NCI-H2196 treated with DMSO at 0.1 percent for 48 hours (cell line): ENCODE data around the gene CABP2.
"Not testable (repeated sequence)": the region's sequence is repeated elsewhere in the genome, so short reads cannot be mapped to it uniquely, and the experiment has no call there.

Experiments
- DNase-seq: peaks from one replicate; lab custom pipeline; 2025; ENCODE audit not compliant: unreplicated experiment; lab: John Stamatoyannopoulos, UW

Gene CABP2

DNA sequence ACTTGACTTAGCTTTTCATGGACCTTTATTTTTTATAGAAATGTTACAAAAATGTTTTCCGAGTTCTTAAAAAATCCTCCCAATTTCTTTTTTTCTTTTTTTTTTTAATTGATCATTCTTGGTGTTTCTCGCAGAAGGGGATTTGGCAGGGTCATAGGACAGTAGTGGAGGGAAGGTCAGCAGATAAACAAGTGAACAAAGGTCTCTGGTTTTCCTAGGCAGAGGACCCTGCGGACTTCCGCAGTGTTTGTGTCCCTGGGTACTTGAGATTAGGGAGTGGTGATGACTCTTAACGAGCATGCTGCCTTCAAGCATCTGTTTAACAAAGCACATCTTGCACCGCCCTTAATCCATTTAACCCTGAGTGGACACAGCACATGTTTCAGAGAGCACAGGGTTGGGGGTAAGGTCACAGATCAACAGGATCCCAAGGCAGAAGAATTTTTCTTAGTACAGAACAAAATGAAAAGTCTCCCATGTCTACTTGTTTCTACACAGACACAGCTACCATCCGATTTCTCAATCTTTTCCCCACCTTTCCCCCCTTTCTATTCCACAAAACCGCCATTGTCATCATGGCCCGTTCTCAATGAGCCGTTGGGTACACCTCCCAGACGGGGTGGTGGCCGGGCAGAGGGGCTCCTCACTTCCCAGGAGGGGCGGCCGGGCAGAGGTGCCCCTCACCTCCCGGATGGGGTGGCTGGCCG is 45.7 kb downstream of the CABP2 start:
- not testable (repeated sequence) for DNase-seq

DNA sequence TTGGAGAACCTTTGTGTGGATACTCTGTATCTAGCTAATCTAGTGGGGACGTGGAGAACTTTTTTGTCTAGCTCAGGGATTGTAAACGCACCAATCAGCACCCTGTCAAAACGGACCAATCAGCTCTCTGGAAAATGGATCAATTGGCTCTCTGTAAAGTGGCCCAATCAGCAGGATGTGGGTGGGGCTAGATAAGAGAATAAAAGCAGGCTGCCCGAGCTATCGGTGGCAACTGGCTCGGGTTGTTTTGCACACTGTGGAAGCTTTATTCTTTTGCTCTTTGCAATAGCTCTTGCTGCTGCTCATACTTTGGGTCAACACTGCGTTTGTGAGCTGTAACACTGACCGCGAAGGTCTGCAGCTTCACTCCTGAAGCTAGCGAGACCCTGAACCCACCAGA is 46.6 kb downstream of the CABP2 start:
- DNase-seq = not testable (repeated sequence)

DNA sequence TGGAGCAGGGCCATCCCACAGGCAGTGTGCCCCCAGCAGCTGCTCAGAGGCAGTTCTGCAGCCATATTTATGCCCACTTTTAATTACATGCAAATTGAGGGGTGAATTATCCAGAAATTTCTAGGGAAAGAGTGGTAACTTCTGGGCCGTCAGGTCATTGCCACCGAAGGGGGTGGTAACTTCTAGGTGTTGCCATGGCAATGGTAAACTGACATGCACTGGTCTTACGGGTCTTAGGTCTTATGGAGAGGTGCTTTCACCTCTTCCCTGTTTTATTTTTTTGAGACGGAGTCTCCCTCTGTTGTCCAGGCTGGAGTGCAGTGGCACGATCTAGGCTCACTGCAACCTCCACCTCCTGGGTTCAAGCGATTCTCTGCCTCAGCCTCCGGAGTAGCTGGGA is 50.4 kb downstream of the CABP2 start:
- no peak for DNase-seq

DNA sequence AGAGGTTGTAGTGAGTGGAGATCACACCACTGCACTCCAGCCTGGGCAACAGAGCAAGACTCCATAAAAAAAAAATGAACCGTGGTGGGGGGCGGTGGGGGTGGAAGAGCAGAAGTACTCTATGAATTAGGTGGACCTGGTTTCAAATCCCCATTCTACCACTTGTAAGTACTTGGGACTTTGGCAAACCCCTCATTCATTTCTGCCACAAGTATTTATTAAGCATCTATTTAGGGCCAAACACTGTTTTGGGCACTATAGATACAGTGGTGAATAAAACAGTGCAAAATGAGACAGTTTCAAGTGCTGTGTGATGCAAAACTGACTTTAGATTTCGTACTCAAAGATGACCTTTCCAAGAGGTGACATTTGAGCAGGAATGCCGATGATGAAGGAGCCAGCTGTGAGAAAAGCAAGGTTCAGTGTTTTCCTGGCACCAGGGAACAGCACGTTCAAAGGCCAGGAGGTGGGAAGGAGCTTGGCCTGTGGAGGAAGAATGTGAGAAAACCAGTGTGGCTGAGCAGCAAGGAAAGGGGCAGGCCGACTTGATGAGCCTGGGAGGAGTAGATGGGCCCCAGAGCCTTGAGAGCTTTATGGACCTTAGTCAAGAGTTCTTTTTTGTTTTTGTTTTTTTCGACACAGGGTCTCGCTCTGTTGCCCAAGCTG is 52.8 kb downstream of the CABP2 start:
- no peak for DNase-seq

DNA sequence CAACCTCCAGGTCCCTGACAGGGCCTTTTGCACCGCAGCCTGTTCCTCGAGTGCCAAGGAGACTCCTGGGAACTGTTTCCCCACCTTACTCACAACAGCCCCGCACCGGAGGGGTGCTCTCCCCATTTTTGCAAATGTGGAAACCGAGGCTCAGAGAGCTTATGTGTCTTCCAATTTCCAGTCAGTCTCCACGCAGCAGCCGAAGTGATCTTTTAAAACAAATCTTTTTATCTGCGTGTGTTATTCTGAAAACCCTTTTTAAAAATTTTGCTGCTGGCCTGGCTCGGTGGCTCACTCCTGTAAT is 53.8 kb downstream of the CABP2 start:
- no peak for DNase-seq
